Retina (tissue), 1 donor: Measurements from ENCODE around the gene ITIH5.

Source experiments
- DNase-seq: peaks from one replicate; pipeline ENCODE4 v3.0.0-alpha.2; 2016

The ITIH5 gene

GRCh38 chr10:7512487-7512886, 154.3 kb downstream of the ITIH5 start:
- no peak for DNase-seq

- DNase-seq = no peak
Observed at GRCh38 chr10:7511612-7512011, 155.2 kb downstream of the ITIH5 start.
